ENCODE results near the gene CEBPA. TPM values are rescaled to one million over a fixed set of nuclear protein-coding genes. Genes with fewer than 3 reads are reported as not detected.
"Not testable (repeated sequence)": the region's sequence is repeated elsewhere in the genome, so short reads cannot be mapped to it uniquely, and the experiment has no call there.

The CEBPA gene
- total RNA-seq, 1 experiment from 2014 or later: 4.3 TPM

DNA sequence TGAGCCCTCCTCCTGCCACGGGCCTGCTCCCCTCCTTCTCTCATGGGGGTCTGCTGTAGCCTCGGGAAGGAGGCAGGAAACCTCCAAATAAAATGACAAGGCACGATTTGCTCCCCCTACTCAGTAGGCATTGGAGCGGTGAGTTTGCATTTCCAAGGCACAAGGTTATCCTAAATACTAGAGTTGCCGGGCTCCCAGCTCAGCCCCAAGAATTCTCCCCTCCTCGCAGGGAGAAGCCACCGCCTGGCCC, 1.5 kb downstream of the CEBPA start:
- DNase-seq (ENCODE audit: low spot score): no peak

DNA sequence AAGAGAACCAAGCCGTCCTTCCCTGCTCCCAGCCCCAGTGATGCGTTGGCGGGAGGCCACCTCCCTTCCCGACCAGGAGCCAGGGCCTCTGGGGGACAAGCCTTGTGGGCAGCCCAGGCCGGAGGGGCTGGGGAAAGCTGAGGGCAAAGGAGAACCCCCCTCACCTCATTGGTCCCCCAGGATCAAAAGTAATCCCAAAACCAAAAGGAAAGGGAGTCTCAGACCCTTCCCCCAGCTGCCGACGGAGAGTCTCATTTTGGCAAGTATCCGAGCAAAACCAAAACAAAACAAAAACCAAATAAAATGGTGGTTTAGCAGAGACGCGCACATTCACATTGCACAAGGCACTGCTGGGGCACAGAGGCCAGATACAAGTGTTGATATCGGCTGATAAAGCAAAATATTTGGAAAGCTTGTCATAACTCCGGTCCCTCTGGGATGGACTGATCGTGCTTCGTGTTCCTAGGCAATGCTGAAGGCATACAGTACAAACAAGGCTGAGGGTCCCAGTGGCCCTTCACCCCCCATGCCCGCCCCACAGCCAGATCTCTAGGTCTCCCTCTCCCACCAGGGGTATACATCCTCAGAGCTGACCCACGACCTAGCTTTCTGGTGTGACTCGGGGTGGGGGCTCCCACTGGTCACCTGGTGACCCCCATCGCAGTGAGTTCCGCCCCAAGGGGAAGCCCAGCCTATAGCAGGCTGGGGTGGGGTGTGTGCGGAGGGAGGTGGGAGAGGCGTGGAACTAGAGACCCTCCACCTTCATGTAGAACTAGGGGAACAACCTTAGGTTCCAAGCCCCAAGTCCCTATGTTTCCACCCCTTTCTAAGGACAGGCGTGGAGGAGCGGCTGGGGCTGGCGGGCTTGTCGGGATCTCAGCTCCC, 2.1 kb downstream of the CEBPA start:
- no peak for DNase-seq (ENCODE audit: low spot score)

DNA sequence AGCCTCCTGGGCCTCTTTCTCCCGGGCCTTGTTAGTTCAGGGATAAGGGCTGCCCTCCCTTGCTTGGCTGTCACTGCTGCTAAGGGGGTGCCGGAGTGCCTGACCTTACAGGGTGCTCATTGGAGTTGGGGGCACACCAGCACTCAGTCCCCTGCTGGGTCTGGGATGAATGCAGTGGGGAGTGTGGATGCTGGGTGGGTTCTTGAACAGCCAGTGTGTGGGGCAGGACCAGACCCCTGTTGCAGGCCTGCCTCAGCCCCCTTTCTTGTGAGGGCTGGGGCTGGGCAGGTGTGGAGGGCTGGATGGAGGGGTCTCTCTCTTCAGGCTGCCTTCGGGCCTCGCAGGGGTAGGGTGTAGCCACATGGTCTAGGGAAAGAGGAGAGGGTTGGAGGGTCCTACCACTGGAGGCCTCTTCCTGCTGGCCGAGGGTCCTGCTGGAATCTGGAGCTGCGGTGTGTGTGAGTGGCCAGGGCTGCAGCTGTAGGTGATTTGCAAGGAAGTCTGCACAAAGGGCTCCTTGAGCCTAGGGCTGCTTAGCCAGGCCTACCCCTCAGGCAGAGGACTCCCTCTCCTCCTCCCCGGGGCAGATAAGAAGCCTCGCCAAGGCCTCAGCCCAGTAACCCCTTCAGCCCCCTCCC, 3.2 kb downstream of the CEBPA start:
- DNase-seq (ENCODE audit: low spot score): no peak

DNA sequence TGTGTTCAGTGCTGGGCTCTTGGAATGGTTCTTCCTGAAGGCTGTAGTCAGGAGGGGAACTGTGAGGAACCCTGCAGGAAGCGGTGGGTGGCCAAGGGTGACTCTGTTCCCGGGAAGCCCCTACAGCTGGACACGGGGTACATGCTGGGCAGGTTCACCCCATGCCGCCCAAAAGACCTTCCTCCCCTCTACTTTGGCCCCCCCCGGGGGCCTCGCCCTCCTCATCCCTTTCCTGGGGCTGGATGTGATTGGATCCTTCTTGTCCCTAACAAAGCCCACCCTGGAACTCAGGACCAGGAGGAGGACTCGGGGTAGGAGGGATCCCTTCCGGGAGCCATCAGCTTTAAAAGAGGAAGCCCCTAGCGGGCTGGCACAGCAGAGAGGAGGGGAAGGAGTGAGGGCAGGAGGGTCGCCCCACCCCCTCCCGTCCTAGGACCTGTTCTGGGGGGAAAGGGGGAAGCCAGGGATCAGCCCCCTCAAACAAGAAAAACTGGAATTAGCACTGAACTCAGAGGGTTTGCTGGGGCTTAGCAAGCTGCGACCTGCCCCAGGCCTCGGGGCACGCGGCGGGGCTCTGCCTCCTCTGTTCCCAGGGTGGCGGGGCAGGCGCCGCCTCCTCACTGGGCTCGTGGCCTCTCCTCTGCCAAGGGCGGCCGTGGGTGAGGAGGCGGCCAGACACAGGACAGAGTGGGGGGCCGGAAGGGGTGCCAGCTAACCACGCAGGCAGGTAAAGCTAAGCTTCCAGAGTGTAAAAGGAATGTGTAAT, 4.0 kb downstream of the CEBPA start:
- no peak for DNase-seq (ENCODE audit: low spot score)

DNA sequence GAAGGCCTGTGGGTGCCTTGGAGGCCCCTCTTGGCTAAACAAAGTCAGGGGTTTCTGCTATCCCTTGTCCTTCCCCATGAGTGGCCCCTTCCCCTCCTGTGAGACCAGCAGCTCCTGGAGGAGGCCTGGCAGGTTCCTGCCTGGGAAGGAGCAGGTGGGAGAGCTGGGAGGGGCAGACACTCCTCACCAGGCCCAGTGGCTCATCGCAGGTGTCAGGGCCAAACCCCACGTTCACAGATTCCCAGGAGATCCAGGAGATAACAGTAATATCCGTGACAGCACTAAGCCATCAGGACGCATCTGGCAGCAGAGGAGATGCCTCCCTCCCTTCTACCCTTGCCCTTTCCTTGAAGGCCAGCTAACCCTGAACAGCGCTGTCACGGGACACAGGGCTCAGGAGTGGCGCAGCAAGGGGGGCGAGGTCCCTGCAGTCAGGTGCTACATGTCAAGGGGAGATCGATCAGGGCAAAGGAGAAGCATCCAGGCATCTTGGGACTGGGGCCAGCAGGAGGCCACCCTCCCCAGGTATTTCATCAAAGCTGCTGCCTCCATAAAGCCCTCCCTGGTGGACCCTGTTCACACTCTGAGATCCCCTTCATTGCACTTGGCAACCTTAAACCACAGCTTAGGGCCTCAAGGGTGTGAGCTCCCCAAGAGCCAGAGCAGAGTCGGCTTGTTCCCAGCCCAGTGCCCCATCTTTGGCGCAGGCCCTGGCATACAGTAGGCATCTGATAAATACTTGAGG, 4.8 kb downstream of the CEBPA start:
- no peak for DNase-seq (ENCODE audit: low spot score)

DNA sequence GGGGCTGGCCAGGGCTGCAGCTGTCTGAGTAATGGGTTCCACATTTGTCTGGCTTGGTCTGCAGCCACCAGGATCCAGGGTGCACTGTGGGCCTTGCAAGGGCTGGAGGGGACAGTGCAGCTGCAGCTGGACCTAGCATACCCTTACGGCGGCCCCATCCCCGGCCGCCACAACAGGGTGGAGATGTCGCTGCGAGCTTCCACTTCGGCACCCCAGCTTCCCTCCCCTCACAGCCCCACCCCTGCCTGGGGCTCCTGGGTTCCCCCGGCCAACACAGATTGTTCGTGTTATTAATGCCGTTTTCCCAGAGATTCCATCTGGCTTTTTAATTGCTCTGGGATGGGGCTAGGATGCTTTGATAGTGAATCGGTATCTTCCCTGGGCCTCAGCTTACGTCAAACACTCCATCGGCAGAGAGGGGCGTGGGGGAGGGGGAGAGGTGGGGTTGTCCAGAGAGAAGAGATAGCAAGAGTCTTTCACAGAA, 5.8 kb downstream of the CEBPA start:
- no peak for DNase-seq (ENCODE audit: low spot score)

DNA sequence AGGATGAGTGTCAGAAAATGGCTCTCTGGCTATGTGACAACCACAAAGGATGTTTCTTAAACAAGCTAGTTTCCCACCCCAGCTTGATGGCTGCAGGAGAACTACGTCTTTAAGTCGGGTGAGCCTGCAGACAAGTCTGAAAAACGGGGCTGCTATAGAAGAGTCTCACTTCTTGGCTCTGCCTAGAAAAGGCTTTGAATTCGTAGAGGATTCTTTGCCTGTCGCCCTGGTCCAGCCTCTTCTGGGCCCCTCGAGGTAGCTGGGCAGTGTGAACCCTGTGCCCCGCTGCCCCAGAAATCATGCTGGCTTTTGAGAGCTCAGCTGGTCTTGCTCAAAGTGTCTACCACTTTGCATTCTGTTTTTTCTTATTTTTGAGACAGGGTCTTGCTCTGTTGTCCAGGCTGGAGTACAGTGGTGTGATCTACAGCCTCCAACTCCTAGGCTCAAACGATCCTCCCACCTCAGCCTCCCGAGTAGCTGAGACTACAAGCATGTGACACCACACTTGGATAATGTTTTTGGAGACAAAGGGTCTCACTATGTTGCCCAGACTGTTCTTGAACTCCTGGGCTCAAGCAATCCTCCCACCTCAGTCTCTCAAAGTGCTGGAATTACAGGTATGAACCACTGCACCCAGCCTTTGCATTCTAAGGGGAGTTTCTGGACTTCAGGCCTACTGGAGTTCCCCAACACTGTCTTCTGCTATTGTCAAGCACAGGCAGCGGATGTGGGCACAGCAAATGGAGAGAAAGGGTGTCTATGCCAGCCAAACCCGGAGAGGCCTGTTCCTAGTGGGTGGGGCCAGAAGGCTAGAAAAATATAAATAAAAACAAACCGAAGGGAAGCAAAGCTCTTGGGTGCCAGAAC, 6.5 kb downstream of the CEBPA start:
- no peak for DNase-seq (ENCODE audit: low spot score)

DNA sequence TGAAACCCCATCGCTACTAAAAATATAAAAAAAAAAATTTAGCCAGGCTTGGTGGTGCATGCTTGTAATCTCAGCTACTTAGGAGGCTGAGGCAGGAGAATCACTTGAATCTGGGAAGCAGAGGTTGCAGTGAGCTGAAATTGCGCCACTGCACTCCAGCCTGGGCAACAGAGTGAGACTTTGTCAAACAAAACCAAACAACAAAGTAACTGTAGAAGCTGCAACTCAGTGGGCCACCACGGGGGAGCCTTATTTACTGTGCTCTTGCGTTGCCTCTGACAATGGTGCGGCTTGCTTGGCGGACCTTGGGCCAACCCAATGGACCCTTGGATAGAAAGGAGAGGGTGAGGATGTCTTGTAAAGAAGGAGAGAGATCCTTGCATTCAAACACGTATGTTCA, 7.3 kb downstream of the CEBPA start:
- DNase-seq (ENCODE audit: low spot score): not testable (repeated sequence)

DNA sequence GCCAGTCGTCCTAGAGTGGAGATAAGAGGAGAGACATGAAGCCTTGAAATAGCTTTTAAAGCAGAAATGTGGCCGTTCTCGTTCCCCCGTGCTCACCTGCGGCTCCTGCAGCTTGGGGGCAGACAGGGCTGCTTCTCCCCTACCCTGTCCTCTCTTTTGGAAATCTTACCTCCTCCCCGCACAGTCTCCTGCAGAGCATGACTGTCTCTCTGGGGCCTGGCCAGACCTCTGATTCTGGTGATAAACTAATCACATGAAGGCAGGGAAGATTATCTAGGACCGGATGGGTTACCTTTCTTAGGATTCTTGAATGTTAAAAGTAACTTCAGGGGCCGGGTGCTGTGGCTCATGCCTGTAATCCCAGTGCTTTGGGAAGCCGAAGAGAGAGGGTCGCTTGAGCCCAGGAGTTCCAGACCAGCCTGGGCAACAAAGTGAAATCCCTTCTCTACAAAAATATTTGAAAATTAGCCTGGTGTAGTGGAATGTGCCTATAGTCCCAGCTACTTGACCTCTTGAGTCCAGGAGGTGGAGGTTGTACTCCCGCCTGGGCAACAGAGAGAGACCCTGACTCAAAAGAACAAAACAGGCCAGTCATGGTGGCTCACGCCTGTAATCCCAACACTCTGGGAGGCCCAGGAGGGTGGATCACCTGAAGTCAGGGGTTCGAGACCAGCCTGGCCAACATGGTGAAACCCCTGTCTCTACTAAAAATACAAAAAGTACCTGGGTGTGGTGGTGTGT, 8.1 kb downstream of the CEBPA start:
- DNase-seq (ENCODE audit: low spot score): peak; percentile 28

DNA sequence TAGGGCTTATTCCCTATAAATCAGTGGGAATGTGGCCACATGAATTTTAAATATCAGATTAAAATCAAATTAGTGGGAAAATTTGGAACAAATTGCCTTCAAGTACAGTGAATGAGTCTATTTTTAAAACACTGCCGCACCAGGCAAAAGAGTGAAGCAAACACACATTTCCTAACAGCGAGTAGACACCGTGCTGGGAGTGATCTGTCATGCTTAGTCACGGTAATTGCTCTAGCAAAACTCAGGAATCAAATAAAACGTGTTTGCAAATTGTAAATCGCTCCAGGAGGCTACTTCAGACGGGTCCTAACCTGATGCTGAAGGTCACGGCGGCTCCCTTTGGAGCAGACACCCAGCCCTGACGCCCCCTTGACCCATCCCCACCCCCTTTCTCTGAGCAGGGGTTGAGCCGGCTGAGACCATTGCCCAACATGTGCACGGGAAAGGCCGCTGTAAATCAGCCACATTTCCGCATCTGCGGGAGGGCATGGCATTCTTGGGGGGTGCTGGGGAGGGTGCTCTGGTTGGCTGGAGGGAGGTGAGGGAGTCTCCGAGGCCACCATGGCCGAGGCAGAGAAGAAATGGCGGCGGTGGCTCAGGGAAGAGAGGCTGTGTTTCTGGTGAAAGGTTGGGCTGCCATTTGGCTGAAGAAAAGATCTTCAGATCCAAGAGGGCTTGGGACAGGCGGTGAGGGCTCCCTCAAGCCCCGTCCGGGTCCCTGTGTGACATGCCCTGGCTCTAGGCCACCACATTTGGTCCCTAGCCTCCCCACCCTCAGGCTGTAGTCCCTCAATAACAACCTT, 8.9 kb downstream of the CEBPA start:
- DNase-seq (ENCODE audit: low spot score): peak; percentile 90

DNA sequence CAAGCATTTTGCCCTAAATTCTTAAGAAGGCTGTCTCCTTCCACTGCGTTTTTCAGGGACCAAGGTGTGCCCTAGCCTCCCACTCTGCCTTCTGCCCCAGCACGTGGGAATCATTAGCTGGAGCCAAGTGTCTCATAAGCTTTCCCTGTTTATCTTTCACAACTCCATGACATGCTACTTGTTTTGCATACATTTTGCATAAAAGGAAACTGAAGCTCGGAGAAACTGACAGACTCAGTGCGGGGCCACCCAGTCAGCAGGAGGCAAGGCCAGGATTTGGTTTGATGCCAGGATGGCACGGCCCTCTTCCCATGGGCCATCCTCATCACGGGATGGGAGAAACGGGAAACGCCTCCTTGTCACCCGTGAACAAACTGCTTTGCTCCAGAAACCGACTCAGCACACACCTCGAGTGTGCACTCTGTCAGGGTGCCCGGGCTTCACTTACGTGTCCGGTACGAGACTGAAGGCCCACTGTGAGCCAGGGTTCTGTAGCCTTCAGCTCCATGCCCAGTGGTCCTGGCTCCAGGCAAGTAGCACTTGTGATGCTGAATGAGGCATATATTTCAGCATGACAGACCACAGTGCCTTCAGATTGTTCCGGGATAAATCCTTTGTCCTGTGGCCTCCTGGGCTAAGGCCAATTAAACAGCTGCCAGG, 9.6 kb downstream of the CEBPA start:
- peak; percentile 55 for DNase-seq (ENCODE audit: low spot score)

DNA sequence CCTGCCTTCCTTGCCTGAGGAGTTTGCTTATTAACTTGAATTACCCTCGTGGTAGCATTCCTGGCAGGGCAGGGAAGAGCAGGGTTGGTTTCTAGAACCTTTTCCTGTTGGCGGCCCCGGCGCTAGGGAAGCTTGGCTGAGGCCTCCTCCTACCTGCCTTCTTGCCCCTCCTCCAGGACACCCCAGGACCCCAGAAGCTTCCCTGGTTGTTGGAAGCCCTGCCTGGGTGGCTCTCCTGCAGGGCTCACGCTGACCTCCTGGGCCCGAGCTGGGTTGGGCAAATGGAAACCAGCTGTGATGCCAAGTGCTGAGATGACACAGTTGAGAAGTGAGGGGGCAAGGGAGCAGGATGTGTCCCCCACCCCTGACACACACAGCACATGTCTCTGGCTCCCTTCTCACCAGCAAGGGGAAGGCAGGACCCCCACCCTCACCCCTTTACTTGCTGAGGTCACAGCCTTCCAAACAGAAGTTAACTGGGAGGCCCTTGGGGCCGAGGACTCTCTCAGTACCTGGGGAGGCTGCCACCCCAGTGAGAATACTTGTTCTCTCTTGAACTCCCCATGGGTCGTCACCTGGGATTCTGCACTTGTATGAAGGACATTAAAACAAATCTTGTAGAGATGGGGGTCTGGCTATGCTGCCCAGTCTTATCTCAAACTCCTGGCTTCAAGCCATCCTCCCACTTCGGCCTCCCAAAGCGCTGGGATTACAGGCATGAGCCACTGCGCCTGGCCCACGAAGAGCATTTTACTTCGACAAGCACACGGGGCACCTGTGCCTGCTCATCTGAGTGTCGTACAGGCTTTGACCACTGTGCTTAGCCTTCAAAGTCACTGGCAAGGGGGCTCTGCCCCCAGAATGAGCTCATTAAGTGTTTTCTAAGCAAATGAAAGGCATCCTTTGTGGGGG, 10.5 kb downstream of the CEBPA start:
- no peak for DNase-seq (ENCODE audit: low spot score)

DNA sequence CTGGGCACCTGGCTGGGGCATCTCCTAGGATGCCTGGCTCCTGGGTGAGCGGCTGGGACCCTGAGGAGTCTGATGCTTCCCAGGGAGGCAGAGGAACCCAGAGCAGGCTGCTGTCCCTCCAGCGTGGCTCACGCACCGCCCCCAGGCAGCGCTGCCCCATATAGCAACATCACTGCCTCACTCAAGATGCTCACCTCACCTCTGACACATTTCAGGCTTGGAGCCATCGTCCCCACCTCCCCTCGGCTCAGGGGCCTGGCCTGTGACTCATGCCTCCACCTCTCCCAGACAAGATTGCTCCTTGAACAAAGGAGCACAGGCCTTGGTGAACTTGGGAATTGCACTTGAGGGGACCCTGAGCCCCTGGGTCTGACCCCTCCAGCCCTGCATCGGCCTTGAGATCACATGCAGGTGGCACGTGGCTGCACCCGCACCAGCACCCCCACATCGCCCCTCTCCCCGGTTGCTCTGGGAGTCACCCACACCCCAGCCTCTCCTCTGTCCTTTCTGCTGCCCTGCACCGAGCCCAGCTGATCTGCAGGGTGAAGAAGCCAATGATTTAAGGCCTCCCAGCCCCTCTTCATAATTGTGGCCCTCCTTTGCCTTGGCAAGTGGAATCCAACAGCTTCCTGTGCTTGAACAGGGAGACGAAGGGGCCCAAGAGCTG, 11.2 kb downstream of the CEBPA start:
- peak; percentile 71 for DNase-seq (ENCODE audit: low spot score)

DNA sequence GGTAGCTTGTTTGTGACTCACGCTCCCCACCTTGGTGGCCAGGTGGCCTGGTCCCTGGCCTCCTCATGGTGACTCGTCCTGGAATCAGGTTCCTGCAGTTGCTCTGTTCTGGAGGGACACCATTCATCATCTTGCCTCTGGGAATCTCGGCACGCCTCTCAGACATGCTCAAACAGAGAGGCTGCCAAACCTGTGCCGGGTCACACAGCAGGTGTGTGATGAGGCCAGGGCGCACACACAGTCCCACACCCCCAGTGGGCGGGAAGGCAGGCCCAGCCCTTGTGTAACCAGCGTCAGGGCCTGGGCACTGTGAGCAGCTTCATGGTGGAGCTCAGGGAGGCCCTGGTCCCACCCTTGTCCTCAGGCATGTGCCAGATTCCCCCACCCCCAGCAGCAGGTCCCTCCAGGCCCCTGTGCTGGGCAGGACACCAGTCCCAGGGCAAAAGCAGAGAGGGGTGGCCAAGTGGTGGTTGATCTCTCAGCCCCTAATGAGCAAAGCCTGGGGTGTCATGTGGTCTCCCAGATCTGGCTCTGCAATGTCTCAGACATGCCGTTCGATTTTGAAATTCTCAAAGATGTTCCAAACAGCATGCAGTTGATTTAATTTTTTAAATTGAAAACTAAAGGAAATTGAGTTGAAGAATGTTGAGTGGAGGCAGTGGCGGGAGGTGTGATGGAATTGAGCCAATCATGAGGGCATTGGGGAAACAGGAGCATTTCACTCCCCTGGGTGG, 12.1 kb downstream of the CEBPA start:
- no peak for DNase-seq (ENCODE audit: low spot score)

DNA sequence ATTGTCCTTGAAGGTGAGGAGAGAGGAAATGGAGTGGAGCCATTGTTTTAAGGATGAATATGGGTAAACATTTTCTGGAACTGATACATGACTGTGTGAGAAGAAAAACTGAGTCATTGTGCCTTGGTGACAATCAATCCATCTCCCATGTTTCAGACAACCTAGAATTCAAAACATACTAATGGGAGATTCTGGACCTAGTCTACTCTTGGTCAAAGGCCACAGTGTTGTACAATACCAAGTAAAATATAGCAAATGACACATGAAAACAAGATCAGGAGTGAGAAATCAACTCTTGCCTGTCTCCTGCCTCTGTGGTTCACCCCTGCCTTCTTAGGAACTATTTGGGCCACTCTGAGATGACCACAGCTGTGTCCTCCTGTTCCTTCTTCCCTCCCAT, 13.1 kb downstream of the CEBPA start:
- DNase-seq (ENCODE audit: low spot score): no peak

DNA sequence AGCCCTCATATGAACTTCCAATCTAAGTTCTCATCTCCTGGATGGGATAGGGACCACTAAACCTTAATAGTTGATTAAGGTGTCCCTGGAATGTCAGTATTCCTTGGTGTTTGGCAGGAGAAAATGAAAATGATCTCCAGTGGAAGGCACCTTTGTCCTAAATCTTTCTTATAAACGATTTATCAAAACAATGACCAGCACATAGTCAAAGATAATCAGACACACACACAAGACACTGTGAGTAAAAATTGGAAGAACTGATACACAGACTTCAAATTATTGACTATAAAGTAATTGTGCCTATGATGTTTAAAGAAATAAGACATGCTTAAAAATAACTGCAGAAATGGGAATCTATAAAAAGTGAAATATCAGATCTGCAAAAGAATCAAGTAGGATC, 13.7 kb downstream of the CEBPA start:
- DNase-seq (ENCODE audit: low spot score): no peak

DNA sequence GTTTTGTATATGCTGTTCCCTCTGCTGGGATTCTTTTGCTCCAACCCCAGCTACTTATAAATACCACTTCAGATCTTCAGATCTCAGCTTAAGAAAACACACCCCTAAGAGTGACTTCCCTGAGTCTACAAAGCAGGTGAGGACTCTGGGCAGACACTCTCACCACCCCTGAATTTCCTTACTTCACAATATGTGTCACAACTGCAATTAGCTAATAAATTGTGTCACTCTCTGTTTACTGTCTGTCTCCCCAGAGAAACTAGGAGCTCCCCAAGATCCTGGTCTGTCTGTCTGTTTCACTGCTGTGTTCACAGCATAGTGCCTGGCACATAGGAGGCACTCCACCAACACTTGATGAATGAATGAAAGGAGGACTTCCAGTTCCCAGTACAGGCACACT, 14.4 kb downstream of the CEBPA start:
- DNase-seq (ENCODE audit: low spot score): no peak

All from A172 (cell line).